ENCODE results near the gene FMN1. TPM values are rescaled to one million over a fixed set of nuclear protein-coding genes. Genes with fewer than 3 reads are reported as not detected.

Gene FMN1
- total and polyA plus RNA-seq, 2 of the 8 experiments (the other 6 are each of a cell fraction or from before 2014, with no cell fraction given) = 0.27 to 3.7 TPM

GRCh38 chr15:32803631-32804030 is 390.9 kb downstream of the FMN1 start (continued):
- TF ChIP-seq FOSL1 (IDR thresholded peaks at IDR 0.05; ENCODE audit: insufficient read depth, low read depth, low read length) (no peak), TCF12 (IDR thresholded peaks at IDR 0.05; ENCODE audit: low read depth, low read length) (no peak), SIN3A (conservative IDR thresholded peaks at IDR 0.05 in 1 of 2, IDR thresholded peaks at IDR 0.05 in 1 of 2; ENCODE audit: low read depth in 1 of 2, low read length in 2 of 2) (no peak), RAD21 (IDR thresholded peaks at IDR 0.05 in 1 of 2, conservative IDR thresholded peaks at IDR 0.05 in 1 of 2; ENCODE audit: low read depth in 2 of 2, low read length in 2 of 2) (no peak), RFX5 (IDR thresholded peaks at IDR 0.05; ENCODE audit: borderline replicate concordance, low read depth, low read length) (no peak), CBX5 (IDR thresholded peaks at IDR 0.05; ENCODE audit: low read depth, low read length) (no peak), KDM5A (IDR thresholded peaks at IDR 0.05; ENCODE audit: low read length) (no peak), CBX8 (IDR thresholded peaks at IDR 0.05; ENCODE audit: borderline replicate concordance, low read depth, low read length) (no peak)
